SK-N-SH treated with all-trans-retinoic acid at 6 μM for 48 hours (cell line): ENCODE data around the gene KCNA10.

Source experiments
- CSDC2 ChIP-seq: fragments of 250-450 bp; sonication (Bioruptor Pico); IDR thresholded peaks from 2 replicates; pipeline ENCODE4 v1.5.0; 2020; ENCODE audit warnings: mild to moderate bottlenecking, moderate library complexity
- ISL1 ChIP-seq: fragments of 250-450 bp; sonication (Bioruptor Pico); IDR thresholded peaks from 2 replicates; pipeline ENCODE4 v2.1.2; 2022; ENCODE audit warnings: mild to moderate bottlenecking, moderate library complexity
- PATZ1 ChIP-seq: fragments of 250-450 bp; sonication (Bioruptor Pico); IDR thresholded peaks from 2 replicates; pipeline ENCODE4 v1.8.0; 2020; ENCODE audit warnings: mild to moderate bottlenecking, moderate library complexity, borderline replicate concordance
- RARB ChIP-seq: fragments of 250-450 bp; sonication (Bioruptor Pico); IDR thresholded peaks from 2 replicates; pipeline ENCODE4 v1.8.0; 2021; ENCODE audit warnings: mild to moderate bottlenecking, moderate library complexity
- ZFP3 ChIP-seq: fragments of 250-450 bp; sonication (Bioruptor Pico); IDR thresholded peaks from 2 replicates; pipeline ENCODE4 v1.5.0; 2020; ENCODE audit warnings: mild to moderate bottlenecking, moderate library complexity
- ZFP30 ChIP-seq: fragments of 450-650 bp; formaldehyde crosslinking; IDR thresholded peaks from 2 replicates; pipeline ENCODE4 v1.5.0; 2022; ENCODE audit warnings: mild to moderate bottlenecking, moderate library complexity
- ZNF8 ChIP-seq: fragments of 450-650 bp; formaldehyde crosslinking; IDR thresholded peaks from 2 replicates; pipeline ENCODE4 v1.5.0; 2020; ENCODE audit warnings: mild to moderate bottlenecking, moderate library complexity

- TF ChIP-seq PATZ1 (CRISPR knock-in tag), result no peak
- no peak for TF ChIP-seq RARB (CRISPR knock-in tag)
- TF ChIP-seq CSDC2, result no peak
- TF ChIP-seq ZFP3 (CRISPR knock-in tag), result no peak
- no peak for TF ChIP-seq ISL1 (CRISPR knock-in tag)
- no peak for TF ChIP-seq ZFP30 (CRISPR knock-in tag)
- TF ChIP-seq ZNF8, result no peak
Observed at GRCh38 chr1:110490791-110491451, 28.1 kb downstream of the KCNA10 start.
